Activated CD4-positive, alpha-beta memory T cell treated with anti-CD3 and anti-CD28 coated beads for 36 hours (primary cell): Measurements from ENCODE around the gene CLSTN3. TPM values are rescaled to one million over a fixed set of nuclear protein-coding genes. Genes with fewer than 3 reads are reported as not detected.

ENCODE experiments used
- CTCF ChIA-PET: fragments of 350-600 bp; sonication (Branson Sonifier 250); formaldehyde crosslinking; loops from one replicate; lab custom pipeline; 2021; ENCODE audit warnings: antibody characterized with exemption, inconsistent platforms; lab: Charles Lee
- POLR2A ChIA-PET: fragments of 350-600 bp; sonication (Branson Sonifier 250); formaldehyde crosslinking; loops from one replicate; lab custom pipeline; 2021; ENCODE audit warnings: antibody characterized with exemption; lab: Charles Lee
- DNase-seq: peaks from one replicate; pipeline ENCODE4 v3.0.0-alpha.2; 2020
- H3K27ac Mint-ChIP-seq: one replicate; pipeline ENCODE4 v1.8.0; 2021; ENCODE audit warnings: mixed read lengths
- H3K27me3 Mint-ChIP-seq: one replicate; pipeline ENCODE4 v1.8.0; 2021; ENCODE audit warnings: mixed read lengths
- H3K36me3 Mint-ChIP-seq: one replicate; pipeline ENCODE4 v1.8.0; 2021; ENCODE audit warnings: mixed read lengths
- H3K4me1 Mint-ChIP-seq: one replicate; pipeline ENCODE4 v1.8.0; 2021; ENCODE audit warnings: low read depth, mixed read lengths
- H3K4me3 Mint-ChIP-seq: one replicate; pipeline ENCODE4 v1.8.0; 2021; ENCODE audit warnings: mild to moderate bottlenecking, mixed read lengths
- H3K9me3 Mint-ChIP-seq: one replicate; pipeline ENCODE4 v1.8.0; 2021; ENCODE audit warnings: mixed read lengths
- intact Hi-C: fragments of 100-400 bp; cut with micrococcal nuclease; formaldehyde crosslinking; loops from one replicate; pipeline ENCODE4 v1.15.1; 2023
- total RNA-seq, 2 experiments: library from RNA; stranded (reverse); gene quantifications; one replicate each; pipeline ENCODE4 v1.2.3, GENCODE V29; 2021

CLSTN3 gene
- total RNA-seq, 2 experiments from 2014 or later, result 40.1 to 44.7 TPM

GRCh38 chr12:7116196-7116595 lies 14.0 kb upstream of the CLSTN3 start:
- H3K4me3 Mint-ChIP-seq, result no peak overlapping the region
- H3K36me3 Mint-ChIP-seq, result peaks cover 23% of the 10 kb centered on the region
- no peak for DNase-seq
- no peaks in the 10 kb centered on the region for H3K9me3 Mint-ChIP-seq
- intact Hi-C loops, result no loop called here
- ChIA-PET POLR2A (no interaction called here), CTCF (no interaction called here)
- peaks cover 5% of the 10 kb centered on the region for H3K4me1 Mint-ChIP-seq
- no peak overlapping the region for H3K27ac Mint-ChIP-seq
- H3K27me3 Mint-ChIP-seq, result no peaks in the 10 kb centered on the region

GRCh38 chr12:7116916-7117315 lies 13.3 kb upstream of the CLSTN3 start:
- no peaks in the 10 kb centered on the region for H3K27me3 Mint-ChIP-seq
- intact Hi-C loops, result no loop called here
- peaks cover 23% of the 10 kb centered on the region for H3K36me3 Mint-ChIP-seq
- CTCF ChIA-PET, result no interaction called here
- POLR2A ChIA-PET, result no interaction called here
- H3K4me3 Mint-ChIP-seq, result no peak overlapping the region
- DNase-seq, result no peak
- H3K27ac Mint-ChIP-seq, result no peak overlapping the region
- H3K4me1 Mint-ChIP-seq, result peaks cover 5% of the 10 kb centered on the region
- no peaks in the 10 kb centered on the region for H3K9me3 Mint-ChIP-seq

- ChIA-PET CTCF (interaction anchor here (0.8 to 1.3 kb wide), 3 partner anchors 8 to 173 kb away, joined by 3 to 5 read pairs (median 3); no protein-coding TSS in a partner anchor), POLR2A (interaction anchor here (0.9 kb wide), 1 partner anchor 8 kb away, joined by 3 read pairs; no protein-coding TSS in a partner anchor)
- Mint-ChIP-seq H3K9me3 (no peaks in the 10 kb centered on the region), H3K4me3 (no peak overlapping the region), H3K27me3 (no peaks in the 10 kb centered on the region), H3K36me3 (peaks cover 23% of the 10 kb centered on the region), H3K4me1 (peaks cover 5% of the 10 kb centered on the region), H3K27ac (no peak overlapping the region)
- intact Hi-C loops, result no loop called here
- no peak for DNase-seq
Observed at GRCh38 chr12:7117670-7118069, 12.5 kb upstream of the CLSTN3 start.

GRCh38 chr12:7118881-7119280 lies 11.3 kb upstream of the CLSTN3 start:
- peaks cover 21% of the 10 kb centered on the region for H3K36me3 Mint-ChIP-seq
- H3K9me3 Mint-ChIP-seq, result no peaks in the 10 kb centered on the region
- H3K27me3 Mint-ChIP-seq, result no peaks in the 10 kb centered on the region
- POLR2A ChIA-PET, result interaction anchor here (0.9 to 1.0 kb wide), 2 partner anchors 9 to 11 kb away, joined by 3 read pairs; no protein-coding TSS in a partner anchor
- H3K4me1 Mint-ChIP-seq, result no peaks in the 10 kb centered on the region
- H3K4me3 Mint-ChIP-seq, result no peak overlapping the region
- intact Hi-C loops, result no loop called here
- DNase-seq, result no peak
- CTCF ChIA-PET, result interaction anchor here (1.2 to 1.3 kb wide), 2 partner anchors 9 to 11 kb away, joined by 3 to 5 read pairs; no protein-coding TSS in a partner anchor
- no peak overlapping the region for H3K27ac Mint-ChIP-seq

GRCh38 chr12:7120166-7120565 lies 10.0 kb upstream of the CLSTN3 start:
- Mint-ChIP-seq H3K27me3 (no peaks in the 10 kb centered on the region), H3K9me3 (no peaks in the 10 kb centered on the region), H3K36me3 (peaks cover 16% of the 10 kb centered on the region), H3K4me1 (no peaks in the 10 kb centered on the region), H3K4me3 (no peak overlapping the region), H3K27ac (no peak overlapping the region)
- intact Hi-C loops, result no loop called here
- CTCF ChIA-PET, result interaction anchor here (1.0 kb wide), 1 partner anchor 10 kb away, joined by 4 read pairs; no protein-coding TSS in a partner anchor
- DNase-seq, result no peak
- POLR2A ChIA-PET, result no interaction called here

GRCh38 chr12:7121324-7121723 lies 8.8 kb upstream of the CLSTN3 start:
- H3K27ac Mint-ChIP-seq, result no peak overlapping the region
- CTCF ChIA-PET, result no interaction called here
- intact Hi-C loops, result no loop called here

GRCh38 chr12:7122811-7123769 lies 7.1 kb upstream of the CLSTN3 start:
- intact Hi-C loops, result no loop called here
- CTCF ChIA-PET, result interaction anchor here (1.8 kb wide), 1 partner anchor 10 kb away, joined by 11 read pairs; no protein-coding TSS in a partner anchor
- peaks cover 4% of the 10 kb centered on the region for H3K36me3 Mint-ChIP-seq
- POLR2A ChIA-PET, result no interaction called here
- no peak overlapping the region for H3K4me3 Mint-ChIP-seq
- H3K27ac Mint-ChIP-seq, result no peak overlapping the region
- no peaks in the 10 kb centered on the region for H3K27me3 Mint-ChIP-seq
- H3K4me1 Mint-ChIP-seq, result no peaks in the 10 kb centered on the region
- no peak for DNase-seq
- H3K9me3 Mint-ChIP-seq, result no peaks in the 10 kb centered on the region

More at GRCh38 chr12:7121324-7121723, 8.8 kb upstream of the CLSTN3 start:
- no peak for DNase-seq
- H3K27me3 Mint-ChIP-seq, result no peaks in the 10 kb centered on the region
- no peaks in the 10 kb centered on the region for H3K9me3 Mint-ChIP-seq
- no peaks in the 10 kb centered on the region for H3K4me1 Mint-ChIP-seq
- H3K36me3 Mint-ChIP-seq, result peaks cover 12% of the 10 kb centered on the region
- H3K4me3 Mint-ChIP-seq, result no peak overlapping the region
- POLR2A ChIA-PET, result no interaction called here

DNA sequence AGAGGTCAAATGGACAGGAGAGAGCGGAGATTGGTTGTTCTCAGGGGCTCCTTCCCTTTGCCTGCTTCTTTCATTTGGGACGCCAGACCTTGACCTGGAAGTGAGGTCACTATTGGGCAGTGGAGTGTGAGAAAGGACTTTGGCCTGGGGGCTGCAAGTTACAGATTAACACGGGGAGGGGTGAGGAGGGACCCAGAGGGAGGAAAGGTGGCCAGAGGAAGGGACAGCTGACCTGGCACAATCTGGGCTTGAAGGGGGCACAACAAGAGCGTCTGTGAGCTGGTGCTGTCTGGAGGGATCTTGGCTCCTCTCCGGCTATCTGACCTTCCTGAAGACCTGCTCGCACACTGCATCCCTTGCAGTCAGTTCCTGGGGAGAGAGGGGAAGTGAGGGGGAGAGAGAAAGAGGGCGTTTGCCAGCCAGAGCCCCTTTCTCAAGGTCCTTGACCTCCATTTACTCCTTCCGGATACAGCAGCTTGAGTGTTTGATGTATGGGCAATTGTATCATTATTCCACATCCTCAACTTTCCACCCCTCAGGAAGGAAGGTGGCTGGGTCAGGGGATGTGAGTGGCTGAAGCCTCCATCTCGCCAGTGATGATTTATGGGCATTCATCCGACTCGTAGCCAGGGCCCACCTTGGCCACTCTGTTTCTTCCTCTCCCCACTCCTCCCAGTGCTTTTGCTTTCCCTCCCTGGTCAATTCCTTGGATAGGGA lies 6.2 kb upstream of the CLSTN3 start:
- H3K4me1 Mint-ChIP-seq, result peaks cover 2% of the 10 kb centered on the region
- no peaks in the 10 kb centered on the region for H3K36me3 Mint-ChIP-seq

GRCh38 chr12:7125632-7126227 lies 4.4 kb upstream of the CLSTN3 start:
- ChIA-PET POLR2A (no interaction called here), CTCF (interaction anchor here (0.6 to 1.5 kb wide), 2 partner anchors 16 to 21 kb away, joined by 3 read pairs; no protein-coding TSS in a partner anchor)
- Mint-ChIP-seq H3K27me3 (no peaks in the 10 kb centered on the region), H3K4me1 (peaks cover 8% of the 10 kb centered on the region), H3K36me3 (no peaks in the 10 kb centered on the region), H3K4me3 (no peak overlapping the region), H3K27ac (no peak overlapping the region), H3K9me3 (no peaks in the 10 kb centered on the region)
- intact Hi-C loops, result no loop called here
- DNase-seq, result no peak

More for the DNA sequence above, 6.2 kb upstream of the CLSTN3 start:
- ChIA-PET POLR2A (no interaction called here), CTCF (interaction anchor here (0.7 to 1.8 kb wide), 2 partner anchors 11 kb away, joined by 4 to 11 read pairs; no protein-coding TSS in a partner anchor)
- intact Hi-C loops, result no loop called here
- DNase-seq, result no peak
- Mint-ChIP-seq H3K4me3 (no peak overlapping the region), H3K9me3 (no peaks in the 10 kb centered on the region), H3K27ac (no peak overlapping the region), H3K27me3 (no peaks in the 10 kb centered on the region)

DNA sequence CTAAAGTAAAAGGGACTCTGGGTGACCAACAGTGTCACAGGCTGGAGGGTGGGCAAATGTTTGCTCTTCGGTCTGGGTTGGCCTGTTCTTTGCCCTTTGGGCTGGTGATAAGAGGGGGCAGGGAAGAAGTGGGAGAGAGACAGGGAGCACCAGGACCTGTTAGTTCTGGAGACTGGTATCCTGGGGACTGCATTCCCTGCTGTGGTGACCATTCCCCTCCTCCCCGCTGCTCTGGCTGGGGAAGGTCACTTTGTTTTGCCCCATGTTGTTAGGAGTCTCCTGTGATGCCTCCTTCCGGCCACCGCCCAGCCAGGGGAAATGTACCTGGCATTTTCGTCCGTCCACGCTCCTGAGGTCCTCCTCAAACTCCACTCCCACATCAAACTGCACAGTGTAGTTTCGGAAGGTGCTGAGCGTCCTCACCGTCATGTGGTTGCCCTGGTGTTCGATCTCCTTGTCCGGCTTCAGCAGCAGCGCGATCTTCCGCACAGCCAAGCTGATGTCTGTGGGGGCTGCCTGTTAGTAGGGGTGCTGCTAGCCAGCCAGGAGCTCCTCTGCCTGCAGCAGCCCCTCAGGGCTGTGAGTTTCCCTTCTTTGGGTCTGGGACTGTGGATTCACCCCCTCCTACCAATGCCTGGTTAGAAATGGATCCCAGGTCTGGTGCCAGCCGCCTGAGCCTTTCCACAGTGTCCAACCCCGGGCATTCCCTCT lies 2.1 kb upstream of the CLSTN3 start:
- ChIA-PET CTCF (interaction anchor here (1.4 kb wide), 1 partner anchor 15 kb away, joined by 5 read pairs; no protein-coding TSS in a partner anchor), POLR2A (no interaction called here)
- Mint-ChIP-seq H3K9me3 (no peaks in the 10 kb centered on the region), H3K27me3 (no peaks in the 10 kb centered on the region), H3K4me3 (peak overlapping the region; percentile 1), H3K36me3 (no peaks in the 10 kb centered on the region), H3K27ac (no peak overlapping the region), H3K4me1 (peaks cover 28% of the 10 kb centered on the region)
- no peak for DNase-seq
- intact Hi-C loops, result no loop called here

DNA sequence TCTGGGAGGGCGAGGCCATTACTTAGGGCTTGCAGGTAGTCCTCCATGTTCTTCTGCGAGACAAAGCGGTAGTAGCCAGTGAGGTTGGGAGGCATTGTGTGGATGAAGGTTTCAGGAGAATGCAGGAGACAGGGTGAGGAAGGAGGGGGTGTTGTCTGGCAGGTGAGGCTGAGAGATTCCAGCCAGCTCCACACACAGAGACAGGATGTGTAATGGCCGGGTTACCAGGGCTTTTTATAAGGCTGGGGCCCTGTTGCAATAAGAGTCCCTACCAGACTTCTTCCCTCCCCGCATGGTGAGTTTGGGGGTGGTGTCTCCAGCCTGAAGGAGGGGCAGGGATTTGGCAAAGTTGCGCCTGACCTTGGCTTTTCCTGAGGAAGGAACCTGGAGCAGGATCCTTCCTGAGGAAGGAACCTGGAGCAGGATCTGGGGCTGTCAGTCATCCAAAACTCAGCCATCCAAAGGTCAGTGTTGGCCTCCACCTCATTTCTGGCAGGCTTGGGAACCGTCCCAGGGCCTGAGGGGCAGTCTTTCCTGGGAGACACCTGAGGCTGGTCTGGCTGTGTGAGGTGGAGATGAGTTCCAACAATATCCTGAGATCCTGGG lies 1.4 kb upstream of the CLSTN3 start, which contains the start of gene RBP5:
TSS of gene RBP5 (minus strand) at position 209 of the 606 bp plus-strand sequence. CDS start at position 95, 114 bp downstream.
- Mint-ChIP-seq H3K4me1 (peaks cover 28% of the 10 kb centered on the region), H3K27me3 (no peaks in the 10 kb centered on the region), H3K27ac (peak within 1 kb of the TSS; percentile 65), H3K9me3 (no peaks in the 10 kb centered on the region), H3K36me3 (no peaks in the 10 kb centered on the region), H3K4me3 (peak within 1 kb of the TSS; percentile 87)
- POLR2A ChIA-PET, result no interaction called here
- CTCF ChIA-PET, result interaction anchor here (1.0 kb wide), 1 partner anchor 111 kb away, joined by 3 read pairs; the partner anchor contains the start of gene LPCAT3
- no peak for DNase-seq
- intact Hi-C loops, result no loop called here
